ENCODE measurements around the gene LZTS2. TPM values are rescaled to one million over a fixed set of nuclear protein-coding genes. Genes with fewer than 3 reads are reported as not detected.
A peak's percentile ranks its signal among the peaks of the same experiment; 100 is the strongest.

Gene LZTS2
- total and polyA plus RNA-seq, 10 of the 15 experiments (the other 5 are each of a cell fraction or from before 2014, with no cell fraction given), result 0.08 to 13.4 (median 7.2) TPM

- TF ChIP-seq SMARCA5 (IDR thresholded peaks at IDR 0.05) (no peak), KLF5 (IDR thresholded peaks at IDR 0.05; ENCODE audit: partially characterized antibody) (no peak), BHLHE40 (IDR thresholded peaks at IDR 0.05; ENCODE audit: borderline replicate concordance in 1 of 2, low read depth in 2 of 2, low read length in 1 of 2) (peak in 1 of 2 experiments; percentile 52; a peak in 2 of 4 replicates), SMC3 (IDR thresholded peaks at IDR 0.05; ENCODE audit: borderline replicate concordance, low read length) (peak; percentile 68; the same call in 1 of the 2 replicates), NKRF (conservative IDR thresholded peaks at IDR 0.05) (no peak), SP1 (IDR thresholded peaks at IDR 0.05; ENCODE audit: low read depth, low read length) (no peak), ZNF622 (IDR thresholded peaks at IDR 0.05) (no peak), YY1 (IDR thresholded peaks at IDR 0.05; ENCODE audit: low read depth, low read length) (0 out of 2 replicates have a peak, but pooled peaks have one; percentile 14), IRF5 (IDR thresholded peaks at IDR 0.05; ENCODE audit: borderline replicate concordance) (no peak), IKZF1 (conservative IDR thresholded peaks at IDR 0.05) (peak; percentile 35; the same call in 1 of the 2 replicates), SUZ12 (IDR thresholded peaks at IDR 0.05; ENCODE audit: unreplicated experiment) (no peak), RAD21 (IDR thresholded peaks at IDR 0.05; ENCODE audit: insufficient read depth, low read depth, low read length) (peak; percentile 76), NFYB (IDR thresholded peaks at IDR 0.05; ENCODE audit: insufficient read depth, low read depth, low read length) (no peak), BCL11A (IDR thresholded peaks at IDR 0.05; ENCODE audit: low read depth, low read length) (no peak), ZNF384 (IDR thresholded peaks at IDR 0.05; ENCODE audit: borderline replicate concordance, low read depth, low read length) (no peak), IKZF2 (IDR thresholded peaks at IDR 0.05) (no peak; a peak in 1 of 4 replicates)
- TF ChIP-seq, protein P1, sequence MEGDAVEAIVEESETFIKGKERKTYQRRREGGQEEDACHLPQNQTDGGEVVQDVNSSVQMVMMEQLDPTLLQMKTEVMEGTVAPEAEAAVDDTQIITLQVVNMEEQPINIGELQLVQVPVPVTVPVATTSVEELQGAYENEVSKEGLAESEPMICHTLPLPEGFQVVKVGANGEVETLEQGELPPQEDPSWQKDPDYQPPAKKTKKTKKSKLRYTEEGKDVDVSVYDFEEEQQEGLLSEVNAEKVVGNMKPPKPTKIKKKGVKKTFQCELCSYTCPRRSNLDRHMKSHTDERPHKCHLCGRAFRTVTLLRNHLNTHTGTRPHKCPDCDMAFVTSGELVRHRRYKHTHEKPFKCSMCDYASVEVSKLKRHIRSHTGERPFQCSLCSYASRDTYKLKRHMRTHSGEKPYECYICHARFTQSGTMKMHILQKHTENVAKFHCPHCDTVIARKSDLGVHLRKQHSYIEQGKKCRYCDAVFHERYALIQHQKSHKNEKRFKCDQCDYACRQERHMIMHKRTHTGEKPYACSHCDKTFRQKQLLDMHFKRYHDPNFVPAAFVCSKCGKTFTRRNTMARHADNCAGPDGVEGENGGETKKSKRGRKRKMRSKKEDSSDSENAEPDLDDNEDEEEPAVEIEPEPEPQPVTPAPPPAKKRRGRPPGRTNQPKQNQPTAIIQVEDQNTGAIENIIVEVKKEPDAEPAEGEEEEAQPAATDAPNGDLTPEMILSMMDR (IDR thresholded peaks at IDR 0.05 in 2 of 3, conservative IDR thresholded peaks at IDR 0.05 in 1 of 3; ENCODE audit: control insufficient read depth in 2 of 3, extremely low read depth in 1 of 3, insufficient read depth in 1 of 3, low read depth in 3 of 3, low read length in 3 of 3), result peak; percentile 94 to 97 (median 95)
- Histone ChIP-seq H3K27me3 (replicated peaks in 1 of 2; ENCODE audit: control insufficient read depth in 2 of 2, insufficient read depth in 2 of 2, low read length in 1 of 2) (peaks cover 10% of the 10 kb centered on the region in 2 experiments), H3K79me2 (ENCODE audit: control insufficient read depth, insufficient read depth, low read length) (no peaks in the 10 kb centered on the region), H3K4me1 (ENCODE audit: control insufficient read depth, insufficient read depth, low read length) (peaks cover 11% of the 10 kb centered on the region), H2AFZ (ENCODE audit: control insufficient read depth, low read depth, low read length) (no peak overlapping the region), H3K4me2 (ENCODE audit: control insufficient read depth, insufficient read depth) (no peak overlapping the region), H4K20me1 (ENCODE audit: control insufficient read depth, insufficient read depth) (no peaks in the 10 kb centered on the region), H3K27ac (ENCODE audit: control insufficient read depth, insufficient read depth) (no peak overlapping the region), H3K36me3 (ENCODE audit: control insufficient read depth in 2 of 2, insufficient read depth in 2 of 2, low read length in 1 of 2) (no peaks in the 10 kb centered on the region), H3K9ac (ENCODE audit: control insufficient read depth, insufficient read depth, low read length) (no peak overlapping the region), H3K4me3 (no peak overlapping the region), H3K9me3 (replicated peaks; ENCODE audit: control insufficient read depth, insufficient read depth, low read length) (no peaks in the 10 kb centered on the region)
- FAIRE-seq (peak; percentile 89), DNase-seq (ENCODE audit: low read depth, low spot score) (no peak), ATAC-seq (peak; percentile 65)
- POLR2A ChIA-PET, result interaction anchor here (0.6 to 1.9 kb wide), 2 partner anchors 17 to 108 kb away, joined by 3 to 11 read pairs; no protein-coding TSS in a partner anchor
- intact Hi-C loops (cut with micrococcal nuclease; ENCODE audit: unreplicated experiment) (loop anchor here (1.0 kb wide), 1 partner anchor 45 kb away; the partner anchor contains the start of gene SEMA4G), in situ Hi-C loops (cut with MboI) (no loop called here)
- SMC1A ChIA-PET (ENCODE audit: uncharacterized antibody, unreplicated experiment), result interaction anchor here (0.6 to 2.4 kb wide), 8 partner anchors 11 to 271 kb away, joined by 3 to 9 read pairs (median 4); no protein-coding TSS in a partner anchor
- BruUV-seq (replicated peaks), result no TSS peak
- RAD21 ChIA-PET (ENCODE audit: unreplicated experiment), result interaction anchor here (0.6 to 3.2 kb wide), 15 partner anchors 10 to 446 kb away, joined by 3 to 26 read pairs (median 4); partner anchors contain the start of genes LZTS2, MRPL43, SEMA4G and TWNK
- CTCF ChIA-PET, result interaction anchor here (0.7 to 6.8 kb wide), 37 partner anchors 10 to 580 kb away, joined by 3 to 91 read pairs (median 5); partner anchors contain the start of genes KAZALD1, LZTS2, MRPL43 and PDZD7
- 19% methylated on average over 11 of the region's 11 CpGs for WGBS (ENCODE audit: insufficient coverage, insufficient replicate concordance, low lambda C conversion rate, missing lambda C conversion rate)
Measured at GRCh38 chr10:101014230-101014884, 14.7 kb downstream of the LZTS2 start.
